ENCODE data around the gene FGFR2. TPM values are rescaled to one million over a fixed set of nuclear protein-coding genes. Genes with fewer than 3 reads are reported as not detected.

FGFR2 gene
- total RNA-seq, 4 donors from 2014 or later: 65.6 to 149 (median 122) TPM

GRCh38 chr10:121448766-121449421 lies 149.3 kb downstream of the FGFR2 start:
- intact Hi-C loops (cut with DNase I): no loop called here
- no peak for DNase-seq
- TF ChIP-seq POLR2A (IDR thresholded peaks at IDR 0.05) (no peak), CTCF (IDR thresholded peaks at IDR 0.05) (no peak)
- H3K36me3 ChIP-seq: no peaks in the 10 kb centered on the region
- 48 to 49% methylated on average over 5 of the region's 5 CpGs for WGBS, 2 donors
- H3K27ac ChIP-seq: peak overlapping the region in 1 of 3 donors; percentile 48
- no peaks in the 10 kb centered on the region for H3K9me3 ChIP-seq
- H3K27me3 ChIP-seq: no peaks in the 10 kb centered on the region
- H3K4me3 ChIP-seq (replicated peaks in 1 of 3): no peak overlapping the region
- peaks cover 17% of the 10 kb centered on the region in 2 donors for H3K4me1 ChIP-seq

GRCh38 chr10:121444520-121445165 lies 153.6 kb downstream of the FGFR2 start:
- Histone ChIP-seq H3K27me3 (no peaks in the 10 kb centered on the region), H3K4me3 (replicated peaks in 1 of 3) (no peak overlapping the region), H3K36me3 (no peaks in the 10 kb centered on the region), H3K9me3 (no peaks in the 10 kb centered on the region), H3K4me1 (peaks cover 6 to 11% of the 10 kb centered on the region in 2 donors), H3K27ac (no peak overlapping the region)
- intact Hi-C loops (cut with DNase I): no loop called here
- DNase-seq: no peak
- 85 to 91% methylated on average over 8 of the region's 8 CpGs for WGBS, 2 donors
- TF ChIP-seq POLR2A (IDR thresholded peaks at IDR 0.05): no peak
- no peak for TF ChIP-seq CTCF (IDR thresholded peaks at IDR 0.05)

GRCh38 chr10:121442086-121442935 lies 155.9 kb downstream of the FGFR2 start:
- intact Hi-C loops (cut with DNase I): no loop called here
- Histone ChIP-seq H3K4me3 (replicated peaks in 1 of 3) (no peak overlapping the region), H3K4me1 (peaks cover 2 to 15% of the 10 kb centered on the region in 2 donors), H3K27ac (no peak overlapping the region), H3K36me3 (no peaks in the 10 kb centered on the region), H3K27me3 (no peaks in the 10 kb centered on the region), H3K9me3 (no peaks in the 10 kb centered on the region)
- 49 to 71% methylated on average over 5 of the region's 5 CpGs for WGBS, 2 donors
- no peak for TF ChIP-seq POLR2A (IDR thresholded peaks at IDR 0.05)
- no peak for TF ChIP-seq CTCF (IDR thresholded peaks at IDR 0.05)
- DNase-seq: peak; percentile 22 to 23

GRCh38 chr10:121440461-121440860 lies 157.8 kb downstream of the FGFR2 start:
- DNase-seq: no peak
- H3K27ac ChIP-seq: no peak overlapping the region
- H3K4me3 ChIP-seq (replicated peaks in 1 of 3): no peak overlapping the region
- H3K9me3 ChIP-seq: no peaks in the 10 kb centered on the region
- H3K4me1 ChIP-seq: peaks cover 13 to 24% of the 10 kb centered on the region in 2 donors
- H3K36me3 ChIP-seq: no peaks in the 10 kb centered on the region
- intact Hi-C loops (cut with DNase I): no loop called here
- H3K27me3 ChIP-seq: no peaks in the 10 kb centered on the region
- TF ChIP-seq POLR2A (IDR thresholded peaks at IDR 0.05) (no peak), CTCF (IDR thresholded peaks at IDR 0.05) (no peak)
- WGBS, 2 donors: 96 to 98% methylated on average over 2 of the region's 2 CpGs

Data from thyroid gland (tissue), 4 donors.